IMR-90 (cell line): Measurements from ENCODE around the gene KRTAP4-5. TPM values are rescaled to one million over a fixed set of nuclear protein-coding genes. Genes with fewer than 3 reads are reported as not detected.
"Not testable (repeated sequence)": the region's sequence is repeated elsewhere in the genome, so short reads cannot be mapped to it uniquely, and the experiment has no call there.

Source experiments
- ATAC-seq: fragments of 200-7000 bp; cut with Tn5 transposase; 2 replicates; pipeline ENCODE4 v1.9.1; 2020; ENCODE audit warnings: low read depth, mild to moderate bottlenecking, moderate library complexity
- BruUV-seq: library from RNA; stranded (reverse); fragments of 400-500 nt; replicated peaks from 2 replicates; lab custom pipeline; 2021; lab: Mats Ljungman, UMichigan
- CTCF ChIA-PET: fragments of 300-600 bp; formaldehyde crosslinking; extraction: SDS; loops from one replicate; lab custom pipeline; 2021; ENCODE audit warnings: antibody characterized with exemption; lab: Yijun Ruan, JAX
- POLR2A ChIA-PET: fragments of 300-600 bp; sonication (Branson Sonifier 250); formaldehyde crosslinking; loops from one replicate; lab custom pipeline; 2022; ENCODE audit warnings: antibody characterized with exemption; ENCODE audit not compliant: unreplicated experiment; lab: Charles Lee
- DNase-seq: peaks from one replicate; pipeline ENCODE4 v3.0.0; 2013
- H2AFZ ChIP-seq: replicated peaks from 2 replicates; pipeline ENCODE3; 2013; ENCODE audit warnings: low read length, mild to moderate bottlenecking; ENCODE audit not compliant: poor library complexity
- H2AK5ac ChIP-seq: 2 replicates; pipeline ENCODE4 v1.6.1; 2013; ENCODE audit warnings: low read depth, low read length, inconsistent platforms
- H2AK9ac ChIP-seq: replicated peaks from 2 replicates; pipeline ENCODE3; 2013; ENCODE audit warnings: mild to moderate bottlenecking, low read depth, low read length, moderate library complexity; ENCODE audit not compliant: poor library complexity
- H2BK120ac ChIP-seq: 2 replicates; pipeline ENCODE4 v1.6.1; 2013; ENCODE audit warnings: low read depth, low read length, inconsistent platforms
- H2BK15ac ChIP-seq: 3 replicates; pipeline ENCODE4 v1.6.1; 2013; ENCODE audit warnings: low read depth, low read length, inconsistent platforms
- H2BK20ac ChIP-seq: 2 replicates; pipeline ENCODE4 v1.6.1; 2013; ENCODE audit warnings: low read depth, mild to moderate bottlenecking, inconsistent platforms, low read length, moderate library complexity
- H2BK5ac ChIP-seq: 2 replicates; pipeline ENCODE4 v1.6.1; 2013; ENCODE audit warnings: mild to moderate bottlenecking, low read depth, low read length, inconsistent platforms; ENCODE audit not compliant: poor library complexity, severe bottlenecking
- H3K14ac ChIP-seq: replicated peaks from 2 replicates; pipeline ENCODE4 v1.6.1; 2013; ENCODE audit warnings: low read depth, low read length, inconsistent platforms
- H3K18ac ChIP-seq: 2 replicates; pipeline ENCODE4 v1.6.1; 2013; ENCODE audit warnings: low read depth, low read length, control low read depth
- H3K23ac ChIP-seq: 2 replicates; pipeline ENCODE4 v1.6.1; 2013; ENCODE audit warnings: low read depth, low read length, inconsistent platforms
- H3K27ac ChIP-seq: 2 replicates; pipeline ENCODE4 v1.5.1; 2013; ENCODE audit warnings: mild to moderate bottlenecking, control low read depth, low read length; ENCODE audit not compliant: insufficient read depth
- H3K27me3 ChIP-seq: 2 replicates; pipeline ENCODE4 v1.6.1; 2013; ENCODE audit warnings: low read length; ENCODE audit not compliant: control insufficient read depth, insufficient read depth
- H3K36me3 ChIP-seq: 2 replicates; pipeline ENCODE4 v1.6.1; 2013; ENCODE audit warnings: low read length, mixed read lengths; ENCODE audit not compliant: control insufficient read depth, insufficient read depth
- H3K4ac ChIP-seq: 2 replicates; pipeline ENCODE4 v1.6.1; 2013; ENCODE audit warnings: low read depth, low read length, inconsistent platforms
- H3K4me1 ChIP-seq: 2 replicates; pipeline ENCODE4 v1.6.1; 2013; ENCODE audit warnings: low read length, mixed read lengths; ENCODE audit not compliant: control insufficient read depth, insufficient read depth
- H3K4me2 ChIP-seq: 2 replicates; pipeline ENCODE4 v1.6.1; 2013; ENCODE audit warnings: low read depth, mild to moderate bottlenecking, control low read depth, low read length, moderate library complexity
- H3K4me3 ChIP-seq: 2 replicates; pipeline ENCODE4 v1.5.1; 2013; ENCODE audit warnings: low read depth, mild to moderate bottlenecking, control low read depth, low read length, moderate library complexity; ENCODE audit not compliant: insufficient read depth
- H3K56ac ChIP-seq: 2 replicates; pipeline ENCODE4 v1.6.1; 2013; ENCODE audit warnings: low read length, inconsistent platforms; ENCODE audit not compliant: insufficient read depth; ENCODE audit errors: extremely low read depth
- H3K79me1 ChIP-seq, 2 experiments: 2 replicates each; pipeline ENCODE4 v1.6.1; 2013; ENCODE audit warnings: low read length in 2 of 2, inconsistent platforms in 1 of 2, low read depth in 1 of 2
- H3K9ac ChIP-seq: 2 replicates; pipeline ENCODE4 v1.6.1; 2013; ENCODE audit warnings: low read depth, low read length, control low read depth
- H3K9me1 ChIP-seq: 2 replicates; pipeline ENCODE4 v1.6.1; 2013; ENCODE audit warnings: low read length, inconsistent platforms; ENCODE audit not compliant: insufficient read depth
- H3K9me3 ChIP-seq: 2 replicates; pipeline ENCODE4 v1.6.1; 2013; ENCODE audit warnings: low read length; ENCODE audit not compliant: control insufficient read depth, insufficient read depth
- H4K20me1 ChIP-seq: 2 replicates; pipeline ENCODE4 v1.6.1; 2013; ENCODE audit warnings: low read length, inconsistent platforms; ENCODE audit not compliant: insufficient read depth
- H4K5ac ChIP-seq: 2 replicates; pipeline ENCODE4 v1.6.1; 2013; ENCODE audit warnings: mild to moderate bottlenecking, low read depth, low read length, control low read depth
- H4K8ac ChIP-seq, 2 experiments: 2 replicates each; pipeline ENCODE4 v1.6.1; 2013; ENCODE audit warnings: low read depth in 2 of 2, low read length in 2 of 2, control low read depth in 1 of 2, inconsistent platforms in 1 of 2
- H4K91ac ChIP-seq: 2 replicates; pipeline ENCODE4 v1.6.1; 2013; ENCODE audit warnings: low read depth, low read length, inconsistent platforms; ENCODE audit not compliant: insufficient read depth
- BHLHE40 ChIP-seq: fragments of 150-350 bp; IDR thresholded peaks from 2 replicates; pipeline ENCODE4 v1.6.1; 2016; ENCODE audit warnings: mild to moderate bottlenecking, low read depth, low read length
- MAFK ChIP-seq: IDR thresholded peaks from 2 replicates; pipeline ENCODE4 v1.6.1; 2012; ENCODE audit warnings: low read depth, low read length, improper control_type of control experiment
- MXI1 ChIP-seq: IDR thresholded peaks from 2 replicates; pipeline ENCODE4 v1.6.1; 2012; ENCODE audit warnings: low read depth, mild to moderate bottlenecking, low read length, moderate library complexity, borderline replicate concordance
- WGBS, 2 experiments: methylation state at CpG; one replicate each; pipeline versions ENCODE4 v1.1.5 to v1.1.7; 2013; ENCODE audit warnings: missing lambda C conversion rate in 2 of 2; ENCODE audit not compliant: insufficient read length in 1 of 2; ENCODE audit errors: extremely low coverage in 2 of 2; 5-methylcytosine and 5-hydroxymethylcytosine counted together
- dilution Hi-C: fragments of 300-500 bp; cut with HindIII; formaldehyde crosslinking; loops from one replicate; pipeline ENCODE4 v1.14.3; 2018; ENCODE audit warnings: low sequenced_read_pairs; ENCODE audit not compliant: unreplicated experiment
- in situ Hi-C: fragments of 300-500 bp; cut with MboI; formaldehyde crosslinking; loops from 3 replicates; pipeline ENCODE4 v1.14.3; 2019; ENCODE audit warnings: low sequenced_read_pairs, inconsistent platforms, mixed read lengths
- intact Hi-C: fragments of 100-400 bp; cut with micrococcal nuclease; formaldehyde crosslinking; loops from 2 replicates; pipeline ENCODE4 v1.10.0; 2022
- microRNA-seq, 2 experiments: library from miRNA; stranded (forward) in 1 of 2; unstranded in 1 of 2; fragments of 10-50 nt in 1 of 2; fragments of <30 nt in 1 of 2; gene quantifications in 1 of 2; microRNA quantifications in 1 of 2; one replicate each; pipeline versions ENCODE3 to v1.1.0; 2013 to 2020; ENCODE audit not compliant: insufficient read depth in 1 of 2, insufficient read length in 1 of 2, unreplicated experiment in 1 of 2
- polyA plus RNA-seq, 3 experiments: library from polyadenylated mRNA; depleted of rRNA; stranded (reverse); fragments of >200 nt; gene quantifications; 2 replicates each; pipeline ENCODE4 v1.2.3, GENCODE V29; 2012; ENCODE audit warnings: low replicate concordance in 1 of 3
- small RNA-seq, 5 experiments: library from RNA; depleted of rRNA; stranded (forward); fragments of <200 nt; gene quantifications; one replicate each; pipeline ENCODE3, GENCODE V24; 2012
- total RNA-seq: library from RNA; depleted of rRNA; stranded (reverse); fragments of >200 nt; gene quantifications from 2 replicates; pipeline ENCODE4 v1.2.3, GENCODE V29; 2012; rRNA removed

The KRTAP4-5 gene
- total and polyA plus RNA-seq, 2 of the 4 experiments (the other 2 are of a cell fraction) = not detected

GRCh38 chr17:41099682-41100480 lies 49.7 kb downstream of the KRTAP4-5 start:
- H3K4me3 ChIP-seq, H4K20me1 ChIP-seq, H3K36me3 ChIP-seq, POLR2A ChIA-PET, H3K4me1 ChIP-seq, H3K56ac ChIP-seq, H3K79me1 ChIP-seq, H2AK5ac ChIP-seq, CTCF ChIA-PET, dilution Hi-C loops, H3K27ac ChIP-seq, H4K5ac ChIP-seq, intact Hi-C loops, H2AFZ ChIP-seq, H3K4me2 ChIP-seq, BruUV-seq, H3K9me3 ChIP-seq, H2AK9ac ChIP-seq, H3K27me3 ChIP-seq, H3K9ac ChIP-seq, in situ Hi-C loops, H4K91ac ChIP-seq, H3K23ac ChIP-seq, H3K9me1 ChIP-seq: not testable (repeated sequence)
- Histone ChIP-seq H2BK15ac (peak overlapping the region; percentile 23; the same call in 1 of the 3 replicates), H2BK20ac (peak overlapping the region; percentile 64), H3K4ac (peak overlapping the region; percentile 78), H3K14ac (peak overlapping the region; percentile 83), H4K8ac (peak overlapping the region; percentile 1 to 81; a peak in 3 of 4 replicates), H2BK5ac (peak overlapping the region; percentile 43), H2BK120ac (peak overlapping the region; percentile 85), H3K18ac (peak overlapping the region; percentile 64; the same call in 1 of the 2 replicates)
- WGBS, 2 experiments = no CpG with 5 or more reads among the region's 7 CpGs
- peak; percentile 38 for ATAC-seq
- peak; percentile 81 for DNase-seq
- peak; percentile 26; the same call in 1 of the 2 replicates for TF ChIP-seq MAFK
- peak; percentile 90 for TF ChIP-seq BHLHE40
- peak; percentile 87 for TF ChIP-seq MXI1

Small RNAs within 50 kb of the gene (microRNA-seq; reads per million reads assigned to microRNA genes)
- gene KRTAP4-17P (ENCODE audit: insufficient read depth, insufficient read length) = not detected

Small RNAs within 50 kb of the gene (small RNA-seq; reads per million reads assigned to genes)
- 0 reads per million in 5 experiments for gene KRTAP4-17P

Other genes with a start within 250 kb of the KRTAP4-5 start
Only the 30 nearest of the 40 such genes appear.
- not detected in 2 replicates for gene KRTAP3-2, start 149.9 kb downstream of the KRTAP4-5 start, total RNA-seq
- gene KRTAP3-2, start 149.9 kb downstream of the KRTAP4-5 start, polyA plus RNA-seq (2012; rRNA removed) = not detected in 2 replicates
- not detected in 2 replicates for gene KRTAP3-1, start 140.7 kb downstream of the KRTAP4-5 start, total RNA-seq
- gene KRTAP3-1, start 140.7 kb downstream of the KRTAP4-5 start, polyA plus RNA-seq (2012; rRNA removed) = not detected in 2 replicates
- 33.1 and 34.8 TPM in 2 replicates for gene KRTAP1-5, start 122.6 kb downstream of the KRTAP4-5 start, total RNA-seq
- 27.0 and 35.9 TPM in 2 replicates for gene KRTAP1-5, start 122.6 kb downstream of the KRTAP4-5 start, polyA plus RNA-seq (2012; rRNA removed)
- not detected in 2 replicates for gene KRTAP1-4, start 119.6 kb downstream of the KRTAP4-5 start, total RNA-seq
- gene KRTAP1-4, start 119.6 kb downstream of the KRTAP4-5 start, polyA plus RNA-seq (2012; rRNA removed) = not detected in 2 replicates
- gene KRTAP1-3, start 115.0 kb downstream of the KRTAP4-5 start, total RNA-seq = not detected in 2 replicates
- gene KRTAP1-3, start 115.0 kb downstream of the KRTAP4-5 start, polyA plus RNA-seq (2012; rRNA removed) = not detected in 2 replicates
- 0.83 and 0.90 TPM in 2 replicates for gene KRTAP1-1, start 108.4 kb downstream of the KRTAP4-5 start, total RNA-seq
- gene KRTAP1-1, start 108.4 kb downstream of the KRTAP4-5 start, polyA plus RNA-seq (2012; rRNA removed) = 1.2 and 1.5 TPM in 2 replicates
- not detected in 2 replicates for gene KRTAP2-1, start 102.5 kb downstream of the KRTAP4-5 start, total RNA-seq
- gene KRTAP2-1, start 102.5 kb downstream of the KRTAP4-5 start, polyA plus RNA-seq (2012; rRNA removed) = not detected in 2 replicates
- gene KRTAP2-2, start 94.6 kb downstream of the KRTAP4-5 start, total RNA-seq = not detected in 2 replicates
- gene KRTAP2-2, start 94.6 kb downstream of the KRTAP4-5 start, polyA plus RNA-seq (2012; rRNA removed) = 0.17 TPM in 1 of 2 replicates, not detected in the other
- 1.4 TPM in 2 replicates for gene KRTAP2-3, start 89.7 kb downstream of the KRTAP4-5 start, total RNA-seq
- 35.2 and 35.6 TPM in 2 replicates for gene KRTAP2-3, start 89.7 kb downstream of the KRTAP4-5 start, polyA plus RNA-seq (2012; rRNA removed)
- not detected in 2 replicates for gene KRTAP2-4, start 83.9 kb downstream of the KRTAP4-5 start, total RNA-seq
- gene KRTAP2-4, start 83.9 kb downstream of the KRTAP4-5 start, polyA plus RNA-seq (2012; rRNA removed) = not detected in 2 replicates
- not detected in 2 replicates for gene KRTAP4-7, start 65.7 kb downstream of the KRTAP4-5 start, total RNA-seq
- gene KRTAP4-7, start 65.7 kb downstream of the KRTAP4-5 start, polyA plus RNA-seq (2012; rRNA removed) = 0.11 TPM in 1 of 2 replicates, not detected in the other
- gene KRTAP4-8, start 51.7 kb downstream of the KRTAP4-5 start, total RNA-seq = not detected in 2 replicates
- not detected in 2 replicates for gene KRTAP4-8, start 51.7 kb downstream of the KRTAP4-5 start, polyA plus RNA-seq (2012; rRNA removed)
- gene KRTAP4-16, start 47.6 kb downstream of the KRTAP4-5 start, total RNA-seq = not detected in 2 replicates
- gene KRTAP4-16, start 47.6 kb downstream of the KRTAP4-5 start, polyA plus RNA-seq (2012; rRNA removed) = not detected in 2 replicates
- not detected in 2 replicates for gene KRTAP4-9, start 44.4 kb downstream of the KRTAP4-5 start, total RNA-seq
- 0.24 TPM in 2 replicates for gene KRTAP4-9, start 44.4 kb downstream of the KRTAP4-5 start, polyA plus RNA-seq (2012; rRNA removed)
- not detected in 2 replicates for gene KRTAP4-11, start 31.5 kb downstream of the KRTAP4-5 start, total RNA-seq
- not detected in 2 replicates for gene KRTAP4-11, start 31.5 kb downstream of the KRTAP4-5 start, polyA plus RNA-seq (2012; rRNA removed)
- 0.18 TPM in 1 of 2 replicates, not detected in the other for gene KRTAP4-12, start 25.6 kb downstream of the KRTAP4-5 start, total RNA-seq
- gene KRTAP4-12, start 25.6 kb downstream of the KRTAP4-5 start, polyA plus RNA-seq (2012; rRNA removed) = 1.0 and 1.1 TPM in 2 replicates
- not detected in 2 replicates for gene KRTAP4-6, start 9.3 kb downstream of the KRTAP4-5 start, total RNA-seq
- not detected in 2 replicates for gene KRTAP4-6, start 9.3 kb downstream of the KRTAP4-5 start, polyA plus RNA-seq (2012; rRNA removed)
- not detected in 2 replicates for gene KRTAP4-4, start 10.9 kb upstream of the KRTAP4-5 start, total RNA-seq
- not detected in 2 replicates for gene KRTAP4-4, start 10.9 kb upstream of the KRTAP4-5 start, polyA plus RNA-seq (2012; rRNA removed)
- not detected in 2 replicates for gene KRTAP4-3, start 18.4 kb upstream of the KRTAP4-5 start, total RNA-seq
- not detected in 2 replicates for gene KRTAP4-3, start 18.4 kb upstream of the KRTAP4-5 start, polyA plus RNA-seq (2012; rRNA removed)
- not detected in 2 replicates for gene KRTAP4-2, start 28.4 kb upstream of the KRTAP4-5 start, total RNA-seq
- gene KRTAP4-2, start 28.4 kb upstream of the KRTAP4-5 start, polyA plus RNA-seq (2012; rRNA removed) = not detected in 2 replicates
- gene KRTAP4-1, start 35.1 kb upstream of the KRTAP4-5 start, total RNA-seq = not detected in 2 replicates
- gene KRTAP4-1, start 35.1 kb upstream of the KRTAP4-5 start, polyA plus RNA-seq (2012; rRNA removed) = not detected in 2 replicates
- not detected in 2 replicates for gene KRTAP9-1, start 40.1 kb upstream of the KRTAP4-5 start, total RNA-seq
- not detected in 2 replicates for gene KRTAP9-1, start 40.1 kb upstream of the KRTAP4-5 start, polyA plus RNA-seq (2012; rRNA removed)
- not detected in 2 replicates for gene KRTAP9-2, start 76.8 kb upstream of the KRTAP4-5 start, total RNA-seq
- not detected in 2 replicates for gene KRTAP9-2, start 76.8 kb upstream of the KRTAP4-5 start, polyA plus RNA-seq (2012; rRNA removed)
- gene KRTAP9-3, start 82.6 kb upstream of the KRTAP4-5 start, total RNA-seq = not detected in 2 replicates
- gene KRTAP9-3, start 82.6 kb upstream of the KRTAP4-5 start, polyA plus RNA-seq (2012; rRNA removed) = not detected in 2 replicates
- not detected in 2 replicates for gene KRTAP9-8, start 88.2 kb upstream of the KRTAP4-5 start, total RNA-seq
- gene KRTAP9-8, start 88.2 kb upstream of the KRTAP4-5 start, polyA plus RNA-seq (2012; rRNA removed) = not detected in 2 replicates
- not detected in 2 replicates for gene KRTAP9-4, start 99.9 kb upstream of the KRTAP4-5 start, total RNA-seq
- not detected in 2 replicates for gene KRTAP9-4, start 99.9 kb upstream of the KRTAP4-5 start, polyA plus RNA-seq (2012; rRNA removed)
- not detected in 2 replicates for gene KRTAP9-9, start 105.6 kb upstream of the KRTAP4-5 start, total RNA-seq
- gene KRTAP9-9, start 105.6 kb upstream of the KRTAP4-5 start, polyA plus RNA-seq (2012; rRNA removed) = not detected in 2 replicates
- gene KRTAP9-6, start 115.6 kb upstream of the KRTAP4-5 start, total RNA-seq = not detected in 2 replicates
- gene KRTAP9-6, start 115.6 kb upstream of the KRTAP4-5 start, polyA plus RNA-seq (2012; rRNA removed) = not detected in 2 replicates
- gene KRTAP9-7, start 125.9 kb upstream of the KRTAP4-5 start, total RNA-seq = not detected in 2 replicates
- gene KRTAP9-7, start 125.9 kb upstream of the KRTAP4-5 start, polyA plus RNA-seq (2012; rRNA removed) = not detected in 2 replicates
- not detected in 2 replicates for gene KRTAP29-1, start 153.0 kb upstream of the KRTAP4-5 start, total RNA-seq
- gene KRTAP29-1, start 153.0 kb upstream of the KRTAP4-5 start, polyA plus RNA-seq (2012; rRNA removed) = not detected in 2 replicates